Colonic mucosa (tissue), 4 donors: ENCODE results near the gene HNRNPM. TPM values are rescaled to one million over a fixed set of nuclear protein-coding genes. Genes with fewer than 3 reads are reported as not detected.
"Not testable (repeated sequence)": the region's sequence is repeated elsewhere in the genome, so short reads cannot be mapped to it uniquely, and the experiment has no call there.

Source experiments
- DNase-seq: peaks from one replicate; pipeline ENCODE4 v3.0.0-alpha.2; 2020
- H3K27ac ChIP-seq: fragments of 200-600 bp; one replicate; pipeline ENCODE4 v1.8.0; 2021
- H3K27me3 ChIP-seq: fragments of 200-600 bp; one replicate; pipeline ENCODE4 v1.8.0; 2021
- H3K36me3 ChIP-seq: fragments of 200-600 bp; one replicate; pipeline ENCODE4 v1.8.0; 2021
- H3K4me1 ChIP-seq: fragments of 200-600 bp; one replicate; pipeline ENCODE4 v1.8.0; 2021; ENCODE audit warnings: mild to moderate bottlenecking
- H3K4me3 ChIP-seq: fragments of 200-600 bp; one replicate; pipeline ENCODE4 v1.8.0; 2021
- H3K9ac ChIP-seq, 2 donors: one replicate each; pipeline ENCODE4 v1.7.0; 2013; ENCODE audit warnings: control low read depth in 2 of 2, low read depth in 2 of 2, low read length in 2 of 2
- H3K9me3 ChIP-seq: fragments of 200-600 bp; one replicate; pipeline ENCODE4 v1.8.0; 2021
- intact Hi-C: fragments of 100-400 bp; cut with DNase I; formaldehyde crosslinking; loops from one replicate; pipeline ENCODE4 v1.14.1; 2022
- total RNA-seq, 2 donors: library from RNA; stranded (reverse); fragmentation: NEBNext Ultra II Directional in 1 of 2; extraction: Animal tissue kit (Norgen Biotek cat#: 25700) in 1 of 2; gene quantifications; one replicate each; pipeline ENCODE4 v1.2.1, GENCODE V29; 2021
- TF ChIP-seq, protein P1 (sequence below): fragments of 200-600 bp; IDR thresholded peaks from one replicate; pipeline ENCODE4 v1.8.0; 2022; ENCODE audit warnings: antibody characterized with exemption, mild to moderate bottlenecking
- donor health status: healthy.
- donor health status: DM: no; HTN: no; CAD: no.
- donor health status: DM: no; HTN: no; CAD: no.

Gene HNRNPM
- total RNA-seq, 2 donors from 2014 or later = 122 to 339 TPM

DNA sequence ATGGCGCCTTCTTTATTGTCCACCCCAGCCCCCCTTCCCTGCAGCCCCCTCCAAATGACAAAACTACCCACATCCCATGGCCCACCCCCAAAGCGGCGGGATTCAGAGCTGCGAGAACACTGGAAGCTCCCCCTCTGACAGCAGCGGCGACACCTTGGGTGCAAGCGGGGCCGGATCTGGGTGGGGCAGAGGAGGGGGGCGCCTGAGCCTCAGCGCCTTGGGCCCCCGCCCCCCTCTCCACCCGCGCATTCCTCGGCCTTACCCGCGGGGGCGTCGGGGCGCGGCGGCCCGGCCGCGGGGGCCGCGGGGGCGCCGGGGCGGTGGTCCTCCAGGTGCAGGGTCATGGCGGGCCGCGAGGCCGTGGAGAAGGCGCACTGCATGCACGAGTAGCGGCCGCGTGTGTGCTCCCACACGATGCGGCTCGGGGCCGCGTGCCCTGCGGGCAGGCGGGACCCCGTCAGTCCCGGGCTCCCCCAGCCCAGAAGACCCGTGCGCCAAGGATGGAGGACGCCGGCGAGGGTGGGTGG lies 65.9 kb downstream of the HNRNPM start:
- Histone ChIP-seq H3K27me3 (no peaks in the 10 kb centered on the region), H3K36me3 (no peaks in the 10 kb centered on the region), H3K9me3 (no peaks in the 10 kb centered on the region), H3K9ac (no peak overlapping the region), H3K27ac (no peak overlapping the region), H3K4me3 (no peak overlapping the region), H3K4me1 (peaks cover 6% of the 10 kb centered on the region)
- intact Hi-C loops = no loop called here
- no peak for DNase-seq
- TF ChIP-seq, protein P1, sequence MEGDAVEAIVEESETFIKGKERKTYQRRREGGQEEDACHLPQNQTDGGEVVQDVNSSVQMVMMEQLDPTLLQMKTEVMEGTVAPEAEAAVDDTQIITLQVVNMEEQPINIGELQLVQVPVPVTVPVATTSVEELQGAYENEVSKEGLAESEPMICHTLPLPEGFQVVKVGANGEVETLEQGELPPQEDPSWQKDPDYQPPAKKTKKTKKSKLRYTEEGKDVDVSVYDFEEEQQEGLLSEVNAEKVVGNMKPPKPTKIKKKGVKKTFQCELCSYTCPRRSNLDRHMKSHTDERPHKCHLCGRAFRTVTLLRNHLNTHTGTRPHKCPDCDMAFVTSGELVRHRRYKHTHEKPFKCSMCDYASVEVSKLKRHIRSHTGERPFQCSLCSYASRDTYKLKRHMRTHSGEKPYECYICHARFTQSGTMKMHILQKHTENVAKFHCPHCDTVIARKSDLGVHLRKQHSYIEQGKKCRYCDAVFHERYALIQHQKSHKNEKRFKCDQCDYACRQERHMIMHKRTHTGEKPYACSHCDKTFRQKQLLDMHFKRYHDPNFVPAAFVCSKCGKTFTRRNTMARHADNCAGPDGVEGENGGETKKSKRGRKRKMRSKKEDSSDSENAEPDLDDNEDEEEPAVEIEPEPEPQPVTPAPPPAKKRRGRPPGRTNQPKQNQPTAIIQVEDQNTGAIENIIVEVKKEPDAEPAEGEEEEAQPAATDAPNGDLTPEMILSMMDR = no peak

DNA sequence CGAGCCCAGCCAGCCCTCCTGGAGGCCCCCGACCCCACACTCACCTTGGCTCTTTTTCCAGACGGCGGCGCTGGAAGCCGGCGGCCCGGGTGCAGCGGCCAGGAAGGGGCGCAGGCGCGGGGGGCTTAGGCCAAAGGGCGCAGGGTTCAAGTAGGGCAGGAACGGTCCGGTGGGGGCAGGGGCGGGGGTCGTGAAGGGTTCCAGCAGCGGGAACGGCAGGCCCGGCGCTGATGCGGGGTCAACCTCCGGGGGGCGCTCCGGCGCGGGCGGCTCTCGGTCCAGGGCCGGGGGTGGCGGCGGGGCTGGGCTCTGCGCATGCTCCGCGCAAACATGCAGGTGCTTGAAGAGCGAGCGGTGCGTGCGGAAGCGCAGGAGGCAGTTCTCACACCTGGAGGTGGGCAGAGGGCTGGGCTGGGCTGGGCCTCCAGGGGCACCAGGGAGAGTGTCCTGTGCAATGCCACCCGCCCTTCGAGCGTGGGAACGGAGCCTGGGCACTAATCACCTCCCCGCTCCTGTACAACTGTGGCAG lies 66.9 kb downstream of the HNRNPM start:
- intact Hi-C loops = no loop called here
- Histone ChIP-seq H3K4me3 (no peak overlapping the region), H3K36me3 (no peaks in the 10 kb centered on the region), H3K9me3 (no peaks in the 10 kb centered on the region), H3K9ac (no peak overlapping the region), H3K27ac (no peak overlapping the region), H3K4me1 (peaks cover 6% of the 10 kb centered on the region), H3K27me3 (no peaks in the 10 kb centered on the region)
- TF ChIP-seq, protein P1 = no peak
- DNase-seq = peak; percentile 53

DNA sequence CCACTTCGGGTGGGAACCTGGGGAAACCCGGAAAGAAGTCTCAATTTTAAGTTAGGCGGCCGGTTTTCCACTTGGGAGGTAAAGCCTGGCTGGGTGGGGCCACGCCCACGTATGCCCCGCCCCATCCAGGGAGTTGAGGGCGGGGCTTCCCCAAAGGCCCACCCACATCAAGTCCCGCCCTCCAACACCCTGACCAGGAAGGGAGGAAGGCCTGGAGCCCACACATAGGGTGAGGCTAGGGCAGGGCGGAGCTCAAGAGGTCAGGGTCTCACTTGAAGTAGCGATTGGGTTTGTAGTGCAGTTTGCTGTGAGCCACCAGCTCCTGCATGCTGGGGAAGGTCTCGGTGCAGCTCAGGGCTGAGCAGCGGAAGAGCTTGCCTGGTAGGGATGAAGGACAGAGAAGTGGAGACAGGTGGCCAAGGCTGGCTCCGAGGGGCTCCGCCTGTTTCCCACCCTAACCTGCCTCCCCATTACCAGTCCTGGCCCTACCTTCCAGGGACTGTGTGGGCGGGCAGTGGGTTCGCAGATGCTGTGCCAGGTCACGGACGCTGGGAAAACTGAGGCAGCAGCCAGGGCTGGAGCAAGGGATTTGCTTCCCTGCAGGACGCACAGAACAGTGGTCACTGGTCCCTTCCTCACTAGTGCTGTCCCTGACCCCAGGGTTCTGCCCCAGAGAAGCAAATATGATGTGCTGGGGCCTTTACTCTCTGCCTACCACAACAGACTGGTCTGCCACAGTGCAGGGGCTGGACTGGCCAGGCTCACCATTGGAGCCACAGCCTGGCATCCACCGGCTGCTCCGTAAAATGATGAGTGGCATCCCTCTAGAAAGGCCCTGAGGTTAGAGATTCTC lies 67.6 kb downstream of the HNRNPM start:
- H3K9ac ChIP-seq = peak overlapping the region in 1 of 2 donors; percentile 70
- no peaks in the 10 kb centered on the region for H3K27me3 ChIP-seq
- no peaks in the 10 kb centered on the region for H3K36me3 ChIP-seq
- peaks cover 6% of the 10 kb centered on the region for H3K4me1 ChIP-seq
- DNase-seq = peak; percentile 68
- no peaks in the 10 kb centered on the region for H3K9me3 ChIP-seq
- intact Hi-C loops = no loop called here
- TF ChIP-seq, protein P1 = no peak
- H3K27ac ChIP-seq = no peak overlapping the region
- H3K4me3 ChIP-seq = no peak overlapping the region

DNA sequence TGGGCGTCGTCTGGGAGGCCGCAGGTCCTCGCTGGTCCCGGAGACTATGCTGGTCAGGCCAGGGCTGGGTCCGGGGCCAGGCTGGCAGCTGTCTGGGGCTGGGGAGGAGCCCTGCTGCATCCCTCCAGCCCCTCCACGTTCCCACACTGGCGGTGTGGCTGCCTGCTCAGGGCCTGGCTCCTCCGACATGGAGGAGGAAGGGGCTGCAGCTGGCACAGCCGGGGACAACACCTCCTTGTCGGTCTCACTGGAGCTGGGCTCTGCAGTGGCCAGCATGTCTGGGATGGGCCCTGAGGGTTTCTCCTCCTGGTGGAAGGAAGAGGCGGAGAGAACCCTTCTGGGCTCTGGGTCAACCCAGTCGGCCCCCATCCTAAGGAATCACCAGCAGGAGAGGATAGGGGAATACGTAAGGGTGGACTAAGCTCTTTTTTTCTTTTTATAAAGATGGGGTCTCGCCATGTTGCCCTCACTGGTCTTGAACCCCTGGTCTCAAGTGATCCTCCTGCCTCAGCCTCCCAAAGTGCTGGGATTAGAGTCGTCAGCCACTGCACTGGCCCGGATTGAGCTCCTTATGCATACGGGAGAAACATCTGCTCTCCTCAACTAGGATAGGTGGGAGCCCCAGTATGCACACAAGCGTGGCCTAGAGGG lies 68.4 kb downstream of the HNRNPM start:
- intact Hi-C loops = no loop called here
- DNase-seq = no peak
- no peaks in the 10 kb centered on the region for H3K27me3 ChIP-seq
- H3K9me3 ChIP-seq = no peaks in the 10 kb centered on the region
- H3K27ac ChIP-seq = peak overlapping the region; percentile 90
- H3K36me3 ChIP-seq = no peaks in the 10 kb centered on the region
- TF ChIP-seq, protein P1 = no peak
- H3K9ac ChIP-seq = peak overlapping the region; percentile 59 to 70
- H3K4me3 ChIP-seq = peak overlapping the region; percentile 54
- H3K4me1 ChIP-seq = peaks cover 6% of the 10 kb centered on the region

DNA sequence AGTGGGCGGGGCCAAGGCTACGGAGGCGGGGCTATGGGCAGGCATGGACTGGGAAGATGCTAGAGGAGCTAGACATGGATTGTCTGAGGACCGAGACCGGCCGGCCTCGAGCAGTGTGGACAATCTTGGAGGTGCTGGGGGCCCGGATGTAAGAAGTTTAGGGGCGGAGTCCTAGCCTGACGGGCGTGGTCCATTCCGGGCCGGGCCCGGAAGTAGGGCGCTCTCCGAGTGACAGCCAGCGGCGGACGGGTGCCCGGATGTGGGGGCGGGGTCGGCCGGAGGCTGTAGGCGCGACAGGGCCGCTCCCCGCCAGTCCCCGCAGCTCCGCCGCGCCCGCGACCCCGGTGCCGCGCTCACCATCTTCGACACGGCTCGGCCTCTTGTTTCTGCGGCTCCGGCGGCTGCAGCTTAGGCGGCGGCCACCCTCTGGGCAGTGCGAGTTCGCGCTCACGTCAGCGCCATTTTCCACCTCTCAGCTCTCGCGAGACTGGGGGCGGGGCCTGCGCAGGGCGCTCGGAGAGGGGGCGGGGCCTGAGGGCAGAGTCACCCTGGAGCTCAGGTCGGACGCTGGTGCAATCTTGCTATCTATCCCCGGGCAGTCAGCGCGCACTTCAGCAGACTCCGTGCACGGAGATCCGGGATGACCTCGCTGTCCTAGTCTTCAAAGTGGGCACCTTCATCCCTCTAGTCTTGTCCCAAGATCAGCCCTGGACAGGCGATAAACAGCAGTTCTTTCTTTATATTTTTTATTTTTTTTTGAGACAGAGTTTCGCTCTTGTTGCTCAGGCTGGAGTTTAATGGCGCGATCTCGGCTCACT lies 69.1 kb downstream of the HNRNPM start, which contains the start of gene ZNF414:
ZNF414 (minus strand) TSS at position 481 of the 818 bp plus-strand sequence; CDS start at position 360, 121 bp downstream.
- H3K9me3 ChIP-seq = no peaks in the 10 kb centered on the region
- TF ChIP-seq, protein P1 = no peak
- H3K4me3 ChIP-seq = peak within 1 kb of the TSS; percentile 54
- DNase-seq = peak; percentile 98
- H3K36me3 ChIP-seq = no peaks in the 10 kb centered on the region
- H3K27me3 ChIP-seq = no peaks in the 10 kb centered on the region
- H3K9ac ChIP-seq = peak within 1 kb of the TSS; percentile 70 to 89
- intact Hi-C loops = no loop called here
- peak within 1 kb of the TSS; percentile 90 for H3K27ac ChIP-seq
- peaks cover 6% of the 10 kb centered on the region for H3K4me1 ChIP-seq

DNA sequence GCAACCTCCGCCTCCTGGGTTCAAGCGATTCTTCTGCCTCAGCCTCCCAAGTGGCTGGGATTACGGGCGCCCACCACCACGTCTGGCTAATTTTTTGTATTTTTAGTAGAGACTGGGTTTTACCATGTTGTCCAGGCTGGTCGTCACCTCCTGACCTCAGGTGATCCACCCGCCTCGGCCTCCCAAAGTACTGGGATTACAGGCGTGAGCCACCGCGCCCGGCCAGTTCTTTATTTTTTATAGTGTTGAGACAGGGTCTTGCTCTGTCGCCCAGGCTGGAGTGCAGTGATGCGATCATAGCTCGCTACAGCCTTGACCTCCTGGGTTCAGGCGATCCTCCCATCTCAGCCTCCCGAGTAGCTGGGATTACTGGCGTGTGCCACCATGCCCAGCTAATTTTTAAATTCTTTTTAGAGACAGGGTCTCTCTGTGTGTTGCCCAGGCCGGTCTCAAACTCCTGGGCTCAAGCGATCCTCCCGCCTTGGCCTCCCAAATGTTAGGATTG lies 69.8 kb downstream of the HNRNPM start:
- DNase-seq, H3K4me1 ChIP-seq, H3K36me3 ChIP-seq, H3K9me3 ChIP-seq, intact Hi-C loops, H3K27me3 ChIP-seq: not testable (repeated sequence)
- Histone ChIP-seq H3K9ac (peak overlapping the region; percentile 70 to 89), H3K4me3 (peak overlapping the region; percentile 54), H3K27ac (peak overlapping the region; percentile 90)
